B cell (primary cell): ENCODE results near the gene MBOAT7. TPM values are rescaled to one million over a fixed set of nuclear protein-coding genes. Genes with fewer than 3 reads are reported as not detected.
A peak's percentile ranks its signal among the peaks of the same experiment; 100 is the strongest.

ENCODE experiments used
- ATAC-seq: fragments of 200-7000 bp; cut with Tn5 transposase; one replicate; pipeline ENCODE4 v1.10.0; 2021; ENCODE audit warnings: low read depth, mild to moderate bottlenecking, moderate number of reproducible peaks, moderate library complexity
- CTCF ChIA-PET: fragments of 350-600 bp; sonication (Branson Sonifier 250); formaldehyde crosslinking; loops from one replicate; lab custom pipeline; 2021; ENCODE audit warnings: antibody characterized with exemption, inconsistent platforms; lab: Charles Lee
- POLR2A ChIA-PET: fragments of 350-600 bp; sonication (Branson Sonifier 250); formaldehyde crosslinking; loops from one replicate; lab custom pipeline; 2021; ENCODE audit warnings: antibody characterized with exemption; lab: Charles Lee
- DNase-seq: peaks from one replicate; pipeline ENCODE4 v3.0.0; 2013
- H2AFZ ChIP-seq: 2 replicates; pipeline ENCODE4 v1.6.1; 2012; ENCODE audit warnings: mild to moderate bottlenecking, low read depth, low read length; ENCODE audit not compliant: insufficient read depth, poor library complexity, severe bottlenecking
- H3K27ac ChIP-seq, 2 donors: 1 replicate in 1 of 2; 2 replicates in 1 of 2; pipeline ENCODE4 v1.5.1; 2012 to 2013; ENCODE audit warnings: low read length in 2 of 2, mild to moderate bottlenecking in 2 of 2, moderate library complexity in 1 of 2
- H3K27me3 ChIP-seq, 4 experiments: fragments of 200-600 bp in 1 of 4; sonication (generic) in 1 of 4; replicated peaks in 1 of 4; 1 replicate in 2 of 4; 2 replicates in 2 of 4; pipeline versions ENCODE4 v1.6.1 to v1.7.0; 2013 to 2016; ENCODE audit warnings: low read length in 3 of 4, mild to moderate bottlenecking in 2 of 4, mixed read lengths in 1 of 4, moderate library complexity in 1 of 4; ENCODE audit not compliant: insufficient read depth in 4 of 4, control insufficient read depth in 3 of 4; ENCODE audit errors: control extremely low read depth in 1 of 4
- H3K36me3 ChIP-seq, 2 experiments: replicated peaks in 1 of 2; 1 replicate in 1 of 2; 2 replicates in 1 of 2; pipeline versions ENCODE4 v1.6.1 to v1.7.1; 2013; ENCODE audit warnings: low read length in 1 of 2; ENCODE audit not compliant: insufficient read depth in 2 of 2, control insufficient read depth in 1 of 2; ENCODE audit errors: control extremely low read depth in 1 of 2, extremely low read depth in 1 of 2
- H3K4me1 ChIP-seq, 2 donors: fragments of 200-600 bp in 1 of 2; sonication (generic) in 1 of 2; 1 replicate in 1 of 2; 2 replicates in 1 of 2; pipeline versions ENCODE4 v1.5.1 to v1.6.1; 2013 to 2017; ENCODE audit warnings: low read length in 2 of 2; ENCODE audit not compliant: control insufficient read depth in 2 of 2, insufficient read depth in 2 of 2
- H3K4me2 ChIP-seq: replicated peaks from 2 replicates; pipeline ENCODE3; 2012; ENCODE audit warnings: mild to moderate bottlenecking, low read depth, low read length; ENCODE audit not compliant: poor library complexity, severe bottlenecking
- H3K4me3 ChIP-seq, 5 experiments: fragments of 200-600 bp in 1 of 5; sonication (generic) in 1 of 5; 1 replicate in 3 of 5; 2 replicates in 2 of 5; pipeline versions ENCODE4 v1.5.1 to v1.7.0; 2011 to 2016; ENCODE audit warnings: low read length in 4 of 5, mild to moderate bottlenecking in 4 of 5, low read depth in 2 of 5, control low read depth in 1 of 5, moderate library complexity in 1 of 5; ENCODE audit not compliant: insufficient read depth in 1 of 5; ENCODE audit errors: control extremely low read depth in 1 of 5, extremely low read depth in 1 of 5
- H3K79me2 ChIP-seq: fragments of 200-600 bp; sonication (generic); one replicate; pipeline ENCODE4 v1.6.0; 2016; ENCODE audit warnings: low read length; ENCODE audit not compliant: control insufficient read depth, insufficient read depth
- H3K9ac ChIP-seq: fragments of 200-600 bp; sonication (generic); 2 replicates; pipeline ENCODE4 v1.6.1; 2017; ENCODE audit warnings: mild to moderate bottlenecking, low read length, moderate library complexity
- H3K9me3 ChIP-seq, 3 donors: one replicate each; pipeline versions ENCODE4 v1.6.1 to v1.7.1; 2013; ENCODE audit warnings: low read length in 2 of 3; ENCODE audit not compliant: control insufficient read depth in 2 of 3, insufficient read depth in 1 of 3; ENCODE audit errors: control extremely low read depth in 1 of 3
- H4K20me1 ChIP-seq: 2 replicates; pipeline ENCODE4 v1.6.0; 2012; ENCODE audit warnings: mild to moderate bottlenecking, low read length; ENCODE audit not compliant: insufficient read depth, control insufficient read depth, poor library complexity, severe bottlenecking
- H3K27ac Mint-ChIP-seq: one replicate; pipeline ENCODE4 v1.8.0; 2021; ENCODE audit warnings: mixed read lengths
- H3K27me3 Mint-ChIP-seq: one replicate; pipeline ENCODE4 v1.8.0; 2021; ENCODE audit warnings: mixed read lengths
- H3K4me1 Mint-ChIP-seq: one replicate; pipeline ENCODE4 v1.8.0; 2021; ENCODE audit warnings: mixed read lengths
- H3K4me3 Mint-ChIP-seq: one replicate; pipeline ENCODE4 v1.8.0; 2021; ENCODE audit warnings: mixed read lengths
- H3K9me3 Mint-ChIP-seq: one replicate; pipeline ENCODE4 v1.8.0; 2022; ENCODE audit warnings: mixed read lengths; ENCODE audit not compliant: insufficient read depth
- CTCF ChIP-seq: fragments of 200-600 bp; IDR thresholded peaks from one replicate; pipeline ENCODE4 v1.8.0; 2022; ENCODE audit warnings: antibody characterized with exemption, mild to moderate bottlenecking
- EZH2 ChIP-seq: IDR thresholded peaks from 2 replicates; pipeline ENCODE4 v1.6.1; 2012; ENCODE audit warnings: borderline replicate concordance, low read depth, mild to moderate bottlenecking, moderate library complexity, low read length; ENCODE audit not compliant: insufficient read depth, poor library complexity, severe bottlenecking
- WGBS: methylation state at CpG from one replicate; pipeline ENCODE4 v1.1.5; 2013; ENCODE audit warnings: missing lambda C conversion rate; ENCODE audit not compliant: insufficient coverage; 5-methylcytosine and 5-hydroxymethylcytosine counted together
- intact Hi-C: fragments of 100-400 bp; cut with micrococcal nuclease; formaldehyde crosslinking; loops from one replicate; pipeline ENCODE4 v1.10.0; 2022
- polyA plus RNA-seq: library from polyadenylated mRNA; depleted of rRNA; stranded (reverse); fragments of >200 nt; gene quantifications from 2 replicates; pipeline ENCODE4 v1.2.3, GENCODE V29; 2012
- total RNA-seq, 2 donors: library from RNA; stranded (reverse); fragments of 120-200 nt in 1 of 2; gene quantifications; 1 replicate in 1 of 2; 2 replicates in 1 of 2; pipeline versions ENCODE4 v1.2.3 to v1.2.4, GENCODE V29; 2013 to 2022

MBOAT7 gene
- total and polyA plus RNA-seq, 2 donors (not counting 1 experiment from before 2014, with no cell fraction given), result 22.3 to 34.8 TPM

GRCh38 chr19:54169149-54169740 is 20.1 kb downstream of the MBOAT7 start:
- H4K20me1 ChIP-seq, result peaks cover 3% of the 10 kb centered on the region
- TF ChIP-seq CTCF, result no peak
- no peak for TF ChIP-seq EZH2
- peak overlapping the region; percentile 61 for H3K27ac Mint-ChIP-seq
- ChIA-PET CTCF (interaction anchor here (0.8 to 8.5 kb wide), 10 partner anchors 8 to 221 kb away, joined by 3 to 50 read pairs (median 6); partner anchors contain the start of genes LILRB3, MBOAT7 and TSEN34), POLR2A (no interaction called here)
- intact Hi-C loops, result loop anchor here (2.0 kb wide), 2 partner anchors 20 to 220 kb away; partner anchors contain the start of gene MBOAT7
- no peak overlapping the region for H3K4me2 ChIP-seq
- ATAC-seq (no peak), DNase-seq (no peak)
- no peaks in the 10 kb centered on the region for H3K79me2 ChIP-seq
- no peak overlapping the region for H3K9ac ChIP-seq
- no peaks in the 10 kb centered on the region for H3K36me3 ChIP-seq
- no peak overlapping the region for H3K4me3 ChIP-seq
- H3K27me3 ChIP-seq, result peaks cover 0 to 27% (median 13%) of the 10 kb centered on the region in 4 experiments
- no peak overlapping the region for H2AFZ ChIP-seq
- no peak overlapping the region for H3K4me3 Mint-ChIP-seq
- H3K9me3 ChIP-seq, result peaks cover 0 to 17% (median 0%) of the 10 kb centered on the region in 3 donors
- no peaks in the 10 kb centered on the region for H3K9me3 Mint-ChIP-seq
- peaks cover 26% of the 10 kb centered on the region for H3K4me1 Mint-ChIP-seq
- whole genome bisulfite sequencing, result 90% methylated on average over 14 of the region's 21 CpGs
- H3K27me3 Mint-ChIP-seq, result peaks cover 15% of the 10 kb centered on the region
- H3K27ac ChIP-seq, result no peak overlapping the region
- peaks cover 23 to 30% of the 10 kb centered on the region in 2 donors for H3K4me1 ChIP-seq
